Left lung (tissue), 10 donors: Measurements from ENCODE around the gene LTC4S. TPM values are rescaled to one million over a fixed set of nuclear protein-coding genes. Genes with fewer than 3 reads are reported as not detected.

ENCODE experiments used
- ATAC-seq: fragments of 200-7000 bp; cut with Tn5 transposase; one replicate; pipeline ENCODE4 v1.9.1; 2020; ENCODE audit warnings: moderate library complexity
- DNase-seq, 4 donors: peaks; one replicate each; pipeline ENCODE4 v3.0.0-alpha.2; 2013 to 2020
- H3K27ac ChIP-seq, 2 donors: fragments of 200-600 bp; sonication (generic) in 1 of 2; one replicate each; pipeline versions ENCODE4 v1.5.0 to v1.8.0; 2020 to 2021
- H3K27me3 ChIP-seq, 2 donors: fragments of 200-600 bp; sonication (generic) in 1 of 2; one replicate each; pipeline versions ENCODE4 v1.5.0 to v1.8.0; 2020 to 2021
- H3K36me3 ChIP-seq, 2 donors: fragments of 200-600 bp; sonication (generic) in 1 of 2; one replicate each; pipeline versions ENCODE4 v1.5.0 to v1.8.0; 2020 to 2021
- H3K4me1 ChIP-seq, 2 donors: fragments of 200-600 bp; one replicate each; pipeline ENCODE4 v1.8.0; 2021
- H3K4me3 ChIP-seq, 2 donors: fragments of 200-600 bp; sonication (generic) in 1 of 2; one replicate each; pipeline versions ENCODE4 v1.5.0 to v1.8.0; 2020 to 2021; ENCODE audit warnings: mild to moderate bottlenecking in 1 of 2
- H3K9me3 ChIP-seq, 2 donors: fragments of 200-600 bp; sonication (generic) in 1 of 2; one replicate each; pipeline versions ENCODE4 v1.5.0 to v1.8.0; 2020 to 2021
- intact Hi-C, 2 donors: fragments of 100-400 bp; cut with DNase I; formaldehyde crosslinking; loops; one replicate each; pipeline versions ENCODE4 v1.11.2 to v1.14.2; 2022
- polyA plus RNA-seq, 6 donors: library from polyadenylated mRNA; unstranded; fragments of 120-200 nt; gene quantifications; one replicate each; pipeline ENCODE4 v1.2.1, GENCODE V29; 2013; ENCODE audit not compliant: insufficient read length in 6 of 6
- total RNA-seq, 2 donors: library from RNA; stranded (reverse); fragmentation: NEBNext Ultra II Directional; extraction: Animal tissue kit (Norgen Biotek cat#: 25700); gene quantifications; one replicate each; pipeline ENCODE4 v1.2.1, GENCODE V29; 2021
- TF ChIP-seq, protein P1 (sequence below), 2 donors: fragments of 200-600 bp; sonication (generic) in 1 of 2; IDR thresholded peaks; one replicate each; pipeline versions ENCODE4 v1.5.0 to v1.8.0; 2021; ENCODE audit warnings: antibody characterized with exemption in 2 of 2
- donor health status: DM: no; HTN: yes; CAD: no.
- donor health status: DM: no; HTN: no; CAD: no.

Gene LTC4S
- total and polyA plus RNA-seq, 8 donors: 3.0 to 19.6 (median 5.0) TPM

DNA sequence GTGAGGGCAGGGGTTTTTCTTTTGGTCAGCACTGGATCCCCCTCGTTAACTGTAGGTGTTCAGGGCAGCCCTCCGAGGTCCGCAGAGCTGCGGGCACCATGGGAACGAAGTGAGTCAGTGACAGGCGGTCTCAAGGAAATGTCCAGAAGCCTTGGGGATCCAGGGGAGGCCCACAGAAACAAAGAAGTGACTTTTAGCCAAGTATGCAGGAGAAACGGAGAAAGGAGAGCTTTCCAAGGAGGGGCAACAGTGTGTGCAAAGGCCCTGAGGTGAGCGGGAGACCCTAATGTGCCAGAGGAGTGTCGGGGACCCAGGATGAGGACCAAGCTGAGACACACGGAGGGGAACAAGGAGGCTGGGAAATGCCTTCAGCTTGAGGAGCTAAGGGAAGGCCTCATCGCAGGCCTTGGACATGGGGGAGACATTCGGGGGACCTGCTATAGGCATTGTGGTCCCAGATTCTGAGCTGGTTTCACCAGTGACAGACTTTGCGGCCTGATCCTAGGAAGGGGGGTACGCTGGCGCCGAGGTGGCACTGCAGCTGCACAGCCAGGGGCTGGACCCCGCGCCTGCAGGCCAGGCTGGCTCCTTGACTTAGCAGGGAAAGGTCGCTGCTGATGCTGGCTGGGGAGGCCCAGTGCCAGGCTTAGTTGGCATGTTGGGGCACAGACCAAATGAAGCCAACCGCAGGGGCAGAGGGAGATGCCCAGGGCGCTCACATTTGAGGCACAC, 3.3 kb downstream of the LTC4S start:
- Histone ChIP-seq H3K27me3 (no peaks in the 10 kb centered on the region), H3K9me3 (no peaks in the 10 kb centered on the region), H3K27ac (peak overlapping the region; percentile 83 to 89), H3K36me3 (peaks cover 0 to 47% of the 10 kb centered on the region in 2 donors), H3K4me1 (peaks cover 37 to 56% of the 10 kb centered on the region in 2 donors), H3K4me3 (peak overlapping the region in 1 of 2 donors; percentile 65)
- TF ChIP-seq, protein P1, sequence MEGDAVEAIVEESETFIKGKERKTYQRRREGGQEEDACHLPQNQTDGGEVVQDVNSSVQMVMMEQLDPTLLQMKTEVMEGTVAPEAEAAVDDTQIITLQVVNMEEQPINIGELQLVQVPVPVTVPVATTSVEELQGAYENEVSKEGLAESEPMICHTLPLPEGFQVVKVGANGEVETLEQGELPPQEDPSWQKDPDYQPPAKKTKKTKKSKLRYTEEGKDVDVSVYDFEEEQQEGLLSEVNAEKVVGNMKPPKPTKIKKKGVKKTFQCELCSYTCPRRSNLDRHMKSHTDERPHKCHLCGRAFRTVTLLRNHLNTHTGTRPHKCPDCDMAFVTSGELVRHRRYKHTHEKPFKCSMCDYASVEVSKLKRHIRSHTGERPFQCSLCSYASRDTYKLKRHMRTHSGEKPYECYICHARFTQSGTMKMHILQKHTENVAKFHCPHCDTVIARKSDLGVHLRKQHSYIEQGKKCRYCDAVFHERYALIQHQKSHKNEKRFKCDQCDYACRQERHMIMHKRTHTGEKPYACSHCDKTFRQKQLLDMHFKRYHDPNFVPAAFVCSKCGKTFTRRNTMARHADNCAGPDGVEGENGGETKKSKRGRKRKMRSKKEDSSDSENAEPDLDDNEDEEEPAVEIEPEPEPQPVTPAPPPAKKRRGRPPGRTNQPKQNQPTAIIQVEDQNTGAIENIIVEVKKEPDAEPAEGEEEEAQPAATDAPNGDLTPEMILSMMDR (IDR thresholded peaks at IDR 0.05): no peak
- DNase-seq (peak in 1 of 4 donors; percentile 64), ATAC-seq (no peak)
- intact Hi-C loops: loop anchor here in 1 of 2 donors (5.0 kb wide), 1 partner anchor 35 kb away; no protein-coding TSS in a partner anchor

DNA sequence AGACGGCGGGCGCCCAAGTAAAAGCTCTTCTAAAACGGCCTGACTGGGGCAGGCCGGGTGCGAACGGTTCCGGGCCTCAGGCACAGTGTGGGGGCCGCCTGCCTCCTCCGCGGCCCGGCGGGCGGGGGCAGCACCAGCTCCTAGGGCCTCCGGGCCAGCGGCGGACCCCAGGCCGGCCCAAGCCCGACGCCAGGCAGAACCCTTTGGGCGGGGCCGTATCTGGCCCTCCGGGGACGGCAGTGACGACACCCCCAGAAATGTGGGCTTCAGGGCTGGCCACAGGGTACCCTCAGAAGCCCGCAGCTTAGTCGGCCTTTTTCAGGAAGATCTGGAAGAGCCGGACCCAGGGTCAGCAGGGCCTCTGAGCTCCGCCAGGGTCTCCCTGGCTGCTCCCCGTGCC, 4.0 kb downstream of the LTC4S start:
- Histone ChIP-seq H3K27me3 (no peaks in the 10 kb centered on the region), H3K27ac (no peak overlapping the region), H3K4me1 (peaks cover 30 to 56% of the 10 kb centered on the region in 2 donors), H3K4me3 (no peak overlapping the region), H3K9me3 (no peaks in the 10 kb centered on the region), H3K36me3 (peaks cover 0 to 47% of the 10 kb centered on the region in 2 donors)
- intact Hi-C loops: loop anchor here in 1 of 2 donors (5.0 kb wide), 1 partner anchor 35 kb away; no protein-coding TSS in a partner anchor
- TF ChIP-seq, protein P1 (IDR thresholded peaks at IDR 0.05): no peak
- peak in 1 of 4 donors; percentile 61 for DNase-seq
- ATAC-seq: no peak

DNA sequence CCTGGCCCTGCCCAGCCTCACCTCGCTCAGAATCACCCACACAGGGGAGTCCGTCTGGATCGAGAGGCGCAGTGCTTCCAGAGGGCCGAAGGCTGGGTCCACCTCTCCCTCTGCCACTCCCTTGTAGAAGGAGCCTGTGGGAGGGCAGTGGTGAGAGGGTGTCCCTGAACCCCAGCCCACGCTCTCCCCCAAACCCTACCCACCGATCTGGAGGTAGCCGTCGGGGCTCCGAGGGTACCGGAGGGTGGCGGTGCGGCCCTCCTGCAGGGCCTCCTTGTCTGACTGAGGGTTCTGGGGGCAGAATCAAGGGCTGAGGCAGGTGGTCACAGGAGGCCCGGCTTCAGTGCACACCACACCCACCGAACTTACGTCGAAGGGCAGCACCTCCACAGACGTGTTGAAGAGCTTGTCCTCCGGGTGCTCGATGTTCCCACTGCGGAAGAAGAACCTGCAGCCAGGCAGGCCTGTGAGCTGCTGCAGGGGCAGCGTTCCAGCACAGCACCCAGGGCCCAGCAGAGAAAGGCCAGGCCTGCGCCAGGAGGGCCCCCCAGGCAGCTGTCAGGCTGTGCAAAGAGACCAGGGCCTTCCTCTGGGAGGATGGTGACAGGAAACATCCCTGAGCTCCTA, 4.5 kb downstream of the LTC4S start:
- intact Hi-C loops: loop anchor here in 1 of 2 donors (5.0 kb wide), 1 partner anchor 36 kb away; no protein-coding TSS in a partner anchor
- DNase-seq (peak in 1 of 4 donors; percentile 58), ATAC-seq (no peak)
- TF ChIP-seq, protein P1 (IDR thresholded peaks at IDR 0.05): no peak
- Histone ChIP-seq H3K4me1 (peaks cover 25 to 56% of the 10 kb centered on the region in 2 donors), H3K4me3 (no peak overlapping the region), H3K27me3 (no peaks in the 10 kb centered on the region), H3K9me3 (no peaks in the 10 kb centered on the region), H3K27ac (no peak overlapping the region), H3K36me3 (peaks cover 0 to 47% of the 10 kb centered on the region in 2 donors)

DNA sequence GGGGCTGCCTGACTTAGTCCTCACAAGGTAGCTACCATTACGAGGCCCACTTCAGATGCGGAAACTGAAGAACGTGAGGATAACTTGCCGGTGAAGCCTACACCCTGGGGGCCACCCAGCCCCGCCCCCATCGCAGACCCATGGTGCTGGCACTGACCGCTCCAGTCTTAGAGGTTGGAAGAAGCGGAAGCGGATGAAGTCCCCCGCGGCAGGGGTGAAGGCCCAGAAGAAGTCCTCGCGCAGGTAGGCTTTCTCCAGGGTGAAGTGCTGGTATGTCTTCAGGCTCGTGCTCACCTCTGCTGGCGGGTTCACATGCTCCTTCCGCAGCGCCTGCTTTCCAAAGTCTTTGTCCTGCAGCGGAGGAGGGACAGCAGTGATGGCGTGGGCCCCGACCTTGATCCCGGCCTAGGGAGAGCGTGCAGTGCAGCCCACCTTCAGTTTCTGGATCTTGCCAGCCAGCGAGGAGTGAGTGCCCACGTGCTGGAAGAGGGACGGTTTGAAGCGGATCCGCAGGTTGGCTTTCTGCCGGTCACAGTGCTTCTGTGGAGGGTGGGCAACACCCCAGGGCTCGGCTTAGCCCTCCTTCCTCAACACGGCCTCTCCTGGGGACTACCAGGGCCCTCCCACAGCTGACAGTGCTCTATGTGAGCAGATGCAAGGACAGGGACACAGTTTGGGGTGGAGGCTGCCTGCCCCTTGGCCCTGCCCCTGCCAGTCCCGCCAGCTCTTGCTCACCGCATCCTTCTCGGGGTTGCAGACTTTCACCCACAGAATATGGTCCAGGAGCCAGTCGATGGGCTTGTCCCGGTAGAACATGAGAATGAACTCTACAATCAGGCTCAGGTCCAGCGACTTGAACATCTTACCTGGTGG, 5.2 kb downstream of the LTC4S start:
- Histone ChIP-seq H3K27ac (no peak overlapping the region), H3K36me3 (peaks cover 0 to 47% of the 10 kb centered on the region in 2 donors), H3K4me3 (no peak overlapping the region), H3K27me3 (no peaks in the 10 kb centered on the region), H3K4me1 (peaks cover 20 to 56% of the 10 kb centered on the region in 2 donors), H3K9me3 (no peaks in the 10 kb centered on the region)
- peak in 1 of 4 donors; percentile 72 for DNase-seq
- intact Hi-C loops: loop anchor here in 1 of 2 donors (5.0 kb wide), 1 partner anchor 37 kb away; no protein-coding TSS in a partner anchor
- TF ChIP-seq, protein P1 (IDR thresholded peaks at IDR 0.05): no peak
- no peak for ATAC-seq
